ENCODE data around the gene MUC3A.

The MUC3A gene

DNA sequence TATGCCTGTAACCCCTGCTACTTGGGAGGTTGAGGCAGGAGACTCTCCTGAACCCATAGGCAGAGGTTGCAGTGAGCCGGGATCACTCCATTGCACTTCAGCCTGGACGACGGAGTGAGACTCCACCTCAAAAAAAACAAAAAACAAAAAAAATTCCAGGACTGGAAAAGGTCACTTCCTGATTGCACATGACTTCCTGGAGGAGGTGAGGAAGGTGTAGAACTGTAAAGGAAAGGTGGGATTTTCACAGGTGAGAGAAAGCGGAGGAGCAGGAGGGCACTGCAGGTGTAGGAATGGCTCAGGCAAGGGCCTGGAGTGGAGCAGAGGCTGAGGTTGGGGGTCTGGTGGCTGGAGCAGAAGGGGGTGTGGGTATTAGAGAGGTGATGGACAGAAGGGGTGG, 3.2 kb upstream of the MUC3A start:
- Histone ChIP-seq H3K4me1 (ENCODE audit: control insufficient read depth in 1 of 2, insufficient read depth in 2 of 2, low read length in 2 of 2) (peaks cover 0 to 2% of the 10 kb centered on the region in 2 experiments), H2AK5ac (ENCODE audit: low read length) (no peak overlapping the region), H3K14ac (ENCODE audit: low read length) (no peak overlapping the region), H3K27me3 (ENCODE audit: insufficient read depth, low read length) (no peaks in the 10 kb centered on the region), H4K12ac (ENCODE audit: low read depth, low read length) (no peak overlapping the region), H2BK12ac (ENCODE audit: low read length) (no peak overlapping the region), H4K91ac (ENCODE audit: low read depth, low read length) (no peak overlapping the region), H3K4me2 (ENCODE audit: low read length) (no peak overlapping the region), H2AFZ (ENCODE audit: insufficient read depth, low read length, poor library complexity) (no peak overlapping the region), H3K79me2 (ENCODE audit: control insufficient read depth, insufficient read depth, low read length, poor library complexity) (no peaks in the 10 kb centered on the region), H3K9me3 (ENCODE audit: insufficient read depth, low read depth, low read length) (no peaks in the 10 kb centered on the region), H2BK120ac (ENCODE audit: insufficient read depth, low read length, poor library complexity) (no peak overlapping the region), H2BK5ac (ENCODE audit: low read depth, low read length, poor library complexity) (no peak overlapping the region), H3K4ac (ENCODE audit: low read depth, low read length) (no peak overlapping the region), H3K36me3 (ENCODE audit: control insufficient read depth in 1 of 2, insufficient read depth in 2 of 2, low read length in 2 of 2) (no peaks in the 10 kb centered on the region), H3K9ac (ENCODE audit: low read length) (no peak overlapping the region), H3K79me1 (ENCODE audit: low read length) (no peaks in the 10 kb centered on the region), H3K4me3 (ENCODE audit: low read depth, low read length) (no peak overlapping the region), H3K27ac (ENCODE audit: low read depth, low read length) (no peak overlapping the region), H3K18ac (ENCODE audit: low read length) (no peak overlapping the region), H4K8ac (ENCODE audit: low read depth, low read length) (no peak overlapping the region), H3K23ac (ENCODE audit: low read length) (no peak overlapping the region)
- DNase-seq, result no peak
- no CpG with 5 or more reads among the region's 4 CpGs for WGBS (ENCODE audit: extremely low coverage, insufficient coverage, insufficient read length)

- Histone ChIP-seq H3K36me3 (ENCODE audit: control insufficient read depth in 1 of 2, insufficient read depth in 2 of 2, low read length in 2 of 2) (no peaks in the 10 kb centered on the region), H3K23ac (ENCODE audit: low read length) (no peak overlapping the region), H2BK120ac (ENCODE audit: insufficient read depth, low read length, poor library complexity) (no peak overlapping the region), H2BK5ac (ENCODE audit: low read depth, low read length, poor library complexity) (no peak overlapping the region), H3K4me3 (ENCODE audit: low read depth, low read length) (no peak overlapping the region), H2AFZ (ENCODE audit: insufficient read depth, low read length, poor library complexity) (no peak overlapping the region), H3K27me3 (ENCODE audit: insufficient read depth, low read length) (no peaks in the 10 kb centered on the region), H3K4me1 (ENCODE audit: control insufficient read depth in 1 of 2, insufficient read depth in 2 of 2, low read length in 2 of 2) (peaks cover 0 to 2% of the 10 kb centered on the region in 2 experiments), H3K79me1 (ENCODE audit: low read length) (no peaks in the 10 kb centered on the region), H4K8ac (ENCODE audit: low read depth, low read length) (no peak overlapping the region), H3K27ac (ENCODE audit: low read depth, low read length) (no peak overlapping the region), H3K79me2 (ENCODE audit: control insufficient read depth, insufficient read depth, low read length, poor library complexity) (no peaks in the 10 kb centered on the region), H3K9me3 (ENCODE audit: insufficient read depth, low read depth, low read length) (no peaks in the 10 kb centered on the region), H3K4ac (ENCODE audit: low read depth, low read length) (no peak overlapping the region), H3K18ac (ENCODE audit: low read length) (no peak overlapping the region), H4K12ac (ENCODE audit: low read depth, low read length) (no peak overlapping the region), H4K91ac (ENCODE audit: low read depth, low read length) (no peak overlapping the region), H2BK12ac (ENCODE audit: low read length) (no peak overlapping the region), H3K4me2 (ENCODE audit: low read length) (no peak overlapping the region), H2AK5ac (ENCODE audit: low read length) (no peak overlapping the region), H3K14ac (ENCODE audit: low read length) (no peak overlapping the region), H3K9ac (ENCODE audit: low read length) (peak overlapping the region; percentile 11)
- DNase-seq, result no peak
- no CpG with 5 or more reads among the region's 11 CpGs for WGBS (ENCODE audit: extremely low coverage, insufficient coverage, insufficient read length)
These were observed 2.5 kb upstream of the MUC3A start for GRCh38 chr7:100946766-100947365.

- no peak overlapping the region for H2BK120ac ChIP-seq (ENCODE audit: insufficient read depth, low read length, poor library complexity)
- H2BK12ac ChIP-seq (ENCODE audit: low read length), result no peak overlapping the region
- H2AFZ ChIP-seq (ENCODE audit: insufficient read depth, low read length, poor library complexity), result no peak overlapping the region
- no peaks in the 10 kb centered on the region for H3K79me2 ChIP-seq (ENCODE audit: control insufficient read depth, insufficient read depth, low read length, poor library complexity)
- H4K12ac ChIP-seq (ENCODE audit: low read depth, low read length), result no peak overlapping the region
- H3K18ac ChIP-seq (ENCODE audit: low read length), result no peak overlapping the region
- H3K14ac ChIP-seq (ENCODE audit: low read length), result no peak overlapping the region
- H3K4ac ChIP-seq (ENCODE audit: low read depth, low read length), result no peak overlapping the region
- H3K4me3 ChIP-seq (ENCODE audit: low read depth, low read length), result no peak overlapping the region
- no peaks in the 10 kb centered on the region for H3K36me3 ChIP-seq (ENCODE audit: control insufficient read depth in 1 of 2, insufficient read depth in 2 of 2, low read length in 2 of 2)
- DNase-seq, result no peak
- no peaks in the 10 kb centered on the region for H3K27me3 ChIP-seq (ENCODE audit: insufficient read depth, low read length)
- no peak overlapping the region for H2AK5ac ChIP-seq (ENCODE audit: low read length)
- H3K4me2 ChIP-seq (ENCODE audit: low read length), result no peak overlapping the region
- H2BK5ac ChIP-seq (ENCODE audit: low read depth, low read length, poor library complexity), result no peak overlapping the region
- H3K4me1 ChIP-seq (ENCODE audit: control insufficient read depth in 1 of 2, insufficient read depth in 2 of 2, low read length in 2 of 2), result peaks cover 0 to 2% of the 10 kb centered on the region in 2 experiments
- no peak overlapping the region for H4K8ac ChIP-seq (ENCODE audit: low read depth, low read length)
- peaks cover 2% of the 10 kb centered on the region for H3K9me3 ChIP-seq (ENCODE audit: insufficient read depth, low read depth, low read length)
- no peak overlapping the region for H3K23ac ChIP-seq (ENCODE audit: low read length)
- WGBS (ENCODE audit: extremely low coverage, insufficient coverage, insufficient read length), result no CpG with 5 or more reads among the region's 5 CpGs
- no peak overlapping the region for H4K91ac ChIP-seq (ENCODE audit: low read depth, low read length)
- no peak overlapping the region for H3K9ac ChIP-seq (ENCODE audit: low read length)
- no peaks in the 10 kb centered on the region for H3K79me1 ChIP-seq (ENCODE audit: low read length)
- H3K27ac ChIP-seq (ENCODE audit: low read depth, low read length), result no peak overlapping the region
These were observed 1.5 kb upstream of the MUC3A start for GRCh38 chr7:100947792-100948191.

- H3K23ac ChIP-seq (ENCODE audit: low read length), result no peak overlapping the region
- DNase-seq, result no peak
- peaks cover 6% of the 10 kb centered on the region for H3K9me3 ChIP-seq (ENCODE audit: insufficient read depth, low read depth, low read length)
- no peaks in the 10 kb centered on the region for H3K36me3 ChIP-seq (ENCODE audit: control insufficient read depth in 1 of 2, insufficient read depth in 2 of 2, low read length in 2 of 2)
- H3K4me2 ChIP-seq (ENCODE audit: low read length), result no peak overlapping the region
- no peaks in the 10 kb centered on the region for H3K79me1 ChIP-seq (ENCODE audit: low read length)
- H3K27ac ChIP-seq (ENCODE audit: low read depth, low read length), result no peak overlapping the region
- H4K8ac ChIP-seq (ENCODE audit: low read depth, low read length), result no peak overlapping the region
- no peak overlapping the region for H2BK12ac ChIP-seq (ENCODE audit: low read length)
- H3K27me3 ChIP-seq (ENCODE audit: insufficient read depth, low read length), result no peaks in the 10 kb centered on the region
- no peak overlapping the region for H3K9ac ChIP-seq (ENCODE audit: low read length)
- no CpG with 5 or more reads among the region's 15 CpGs for WGBS (ENCODE audit: extremely low coverage, insufficient coverage, insufficient read length)
- peaks cover 0 to 2% of the 10 kb centered on the region in 2 experiments for H3K4me1 ChIP-seq (ENCODE audit: control insufficient read depth in 1 of 2, insufficient read depth in 2 of 2, low read length in 2 of 2)
- H3K14ac ChIP-seq (ENCODE audit: low read length), result no peak overlapping the region
- H4K12ac ChIP-seq (ENCODE audit: low read depth, low read length), result no peak overlapping the region
- no peak overlapping the region for H3K18ac ChIP-seq (ENCODE audit: low read length)
- no peak overlapping the region for H2AK5ac ChIP-seq (ENCODE audit: low read length)
- no peaks in the 10 kb centered on the region for H3K79me2 ChIP-seq (ENCODE audit: control insufficient read depth, insufficient read depth, low read length, poor library complexity)
- H2AFZ ChIP-seq (ENCODE audit: insufficient read depth, low read length, poor library complexity), result no peak overlapping the region
- no peak overlapping the region for H4K91ac ChIP-seq (ENCODE audit: low read depth, low read length)
- H2BK120ac ChIP-seq (ENCODE audit: insufficient read depth, low read length, poor library complexity), result no peak overlapping the region
- H2BK5ac ChIP-seq (ENCODE audit: low read depth, low read length, poor library complexity), result no peak overlapping the region
- no peak overlapping the region for H3K4ac ChIP-seq (ENCODE audit: low read depth, low read length)
- H3K4me3 ChIP-seq (ENCODE audit: low read depth, low read length), result no peak overlapping the region
These were observed 654 bp downstream of the MUC3A start for GRCh38 chr7:100949933-100950443.

Data from trophoblast cell (in vitro differentiated cells and primary cell).